Activated naive CD4-positive, alpha-beta T cell treated with anti-CD3 and anti-CD28 coated beads, Interleukin-2, amount 50 U/mL, for 72 hours (primary cell): Measurements from ENCODE around the gene MLANA. TPM values are rescaled to one million over a fixed set of nuclear protein-coding genes. Genes with fewer than 3 reads are reported as not detected.

Experiments
- total RNA-seq, 2 donors: library from RNA; stranded (reverse); gene quantifications; one replicate each; pipeline ENCODE4 v1.2.3, GENCODE V29; 2022

The MLANA gene
- total RNA-seq, 2 donors from 2014 or later, result not detected

Other genes with a start within 250 kb of the MLANA start
- gene ERMP1, start 57.8 kb upstream of the MLANA start, total RNA-seq, result 10 to 100 TPM; 22.5 to 22.8 TPM
- gene RANBP6, start 124.7 kb downstream of the MLANA start, total RNA-seq, result 10 to 100 TPM; 18.5 to 21.1 TPM